ENCODE data around the gene PRKCE. TPM values are rescaled to one million over a fixed set of nuclear protein-coding genes. Genes with fewer than 3 reads are reported as not detected.

Gene PRKCE
- total RNA-seq, 2 donors from 2014 or later, result 5.8 to 18.1 TPM

- no peaks in the 10 kb centered on the region for H3K9me3 ChIP-seq
- no peak for ATAC-seq (ENCODE audit: insufficient number of reproducible peaks, low FRiP score, low read depth)
- peaks cover 0 to 20% of the 10 kb centered on the region in 2 donors for H3K4me1 ChIP-seq (ENCODE audit: control insufficient read depth in 1 of 2, low read depth in 2 of 2)
- H3K4me3 ChIP-seq, result no peak overlapping the region
- H3K27ac ChIP-seq, result no peak overlapping the region
- TF ChIP-seq CTCF (IDR thresholded peaks at IDR 0.05), result no peak
- no peak for DNase-seq (ENCODE audit: low spot score)
- no peaks in the 10 kb centered on the region for H3K36me3 ChIP-seq
- H3K27me3 ChIP-seq (replicated peaks; ENCODE audit: insufficient read depth), result no peaks in the 10 kb centered on the region
Measured at GRCh38 chr2:46040563-46041155, 389.2 kb downstream of the PRKCE start.

- no peak for ATAC-seq (ENCODE audit: insufficient number of reproducible peaks, low FRiP score, low read depth)
- no peak overlapping the region for H3K27ac ChIP-seq
- no peaks in the 10 kb centered on the region for H3K36me3 ChIP-seq
- no peak overlapping the region for H3K4me3 ChIP-seq
- no peak for TF ChIP-seq CTCF (IDR thresholded peaks at IDR 0.05)
- no peak for DNase-seq (ENCODE audit: low spot score)
- peaks cover 0 to 18% of the 10 kb centered on the region in 2 donors for H3K4me1 ChIP-seq (ENCODE audit: control insufficient read depth in 1 of 2, low read depth in 2 of 2)
- no peaks in the 10 kb centered on the region for H3K27me3 ChIP-seq (replicated peaks; ENCODE audit: insufficient read depth)
- no peaks in the 10 kb centered on the region for H3K9me3 ChIP-seq
Measured at GRCh38 chr2:46041434-46041833, 390.0 kb downstream of the PRKCE start.

- Histone ChIP-seq H3K27ac (no peak overlapping the region), H3K36me3 (no peaks in the 10 kb centered on the region)
- ATAC-seq (ENCODE audit: insufficient number of reproducible peaks, low FRiP score, low read depth), result no peak
Measured at GRCh38 chr2:46042207-46042637, 390.7 kb downstream of the PRKCE start.

DNA sequence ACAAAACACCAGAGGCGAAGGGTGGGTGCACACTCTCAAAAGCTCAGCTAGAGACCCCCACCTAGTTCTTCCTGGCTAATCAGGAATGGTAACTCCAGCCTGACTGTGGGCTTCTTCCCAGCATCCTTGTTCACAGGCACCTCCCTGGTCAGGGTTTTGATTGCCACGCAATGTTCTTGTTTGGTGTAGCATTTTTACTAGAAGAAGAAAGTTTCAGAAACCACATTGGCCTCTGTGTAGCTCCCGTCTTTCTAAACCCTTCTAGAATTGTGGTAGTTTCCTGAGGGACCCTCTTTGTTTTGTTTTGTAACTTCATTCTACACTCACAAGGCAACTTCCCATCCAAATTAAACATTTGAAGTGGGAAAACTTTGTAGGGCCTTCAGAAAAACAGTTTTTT lies 391.2 kb downstream of the PRKCE start:
- no peaks in the 10 kb centered on the region for H3K27me3 ChIP-seq (replicated peaks; ENCODE audit: insufficient read depth)
- no peak overlapping the region for H3K27ac ChIP-seq
- DNase-seq (ENCODE audit: low spot score) (no peak), ATAC-seq (ENCODE audit: insufficient number of reproducible peaks, low FRiP score, low read depth) (no peak)
- H3K4me1 ChIP-seq (ENCODE audit: control insufficient read depth in 1 of 2, low read depth in 2 of 2), result peaks cover 0 to 7% of the 10 kb centered on the region in 2 donors
- H3K36me3 ChIP-seq, result no peaks in the 10 kb centered on the region
- TF ChIP-seq CTCF (IDR thresholded peaks at IDR 0.05), result no peak
- H3K4me3 ChIP-seq, result no peak overlapping the region
- H3K9me3 ChIP-seq, result no peaks in the 10 kb centered on the region

More at GRCh38 chr2:46042207-46042637, 390.7 kb downstream of the PRKCE start:
- no peaks in the 10 kb centered on the region for H3K27me3 ChIP-seq (replicated peaks; ENCODE audit: insufficient read depth)
- no peaks in the 10 kb centered on the region for H3K9me3 ChIP-seq
- TF ChIP-seq CTCF (IDR thresholded peaks at IDR 0.05), result no peak
- peaks cover 0 to 10% of the 10 kb centered on the region in 2 donors for H3K4me1 ChIP-seq (ENCODE audit: control insufficient read depth in 1 of 2, low read depth in 2 of 2)
- H3K4me3 ChIP-seq, result no peak overlapping the region
- no peak for DNase-seq (ENCODE audit: low spot score)

- no peak for TF ChIP-seq CTCF (IDR thresholded peaks at IDR 0.05)
- DNase-seq (ENCODE audit: low spot score), result no peak
- Histone ChIP-seq H3K4me3 (no peak overlapping the region), H3K27ac (no peak overlapping the region), H3K27me3 (replicated peaks; ENCODE audit: insufficient read depth) (no peaks in the 10 kb centered on the region), H3K4me1 (ENCODE audit: control insufficient read depth in 1 of 2, low read depth in 2 of 2) (peaks cover 4 to 24% of the 10 kb centered on the region in 2 donors), H3K36me3 (no peaks in the 10 kb centered on the region), H3K9me3 (no peaks in the 10 kb centered on the region)
- no peak for ATAC-seq (ENCODE audit: insufficient number of reproducible peaks, low FRiP score, low read depth)
Measured at GRCh38 chr2:46045888-46046287, 394.4 kb downstream of the PRKCE start.
